ENCODE data around the gene DEFB131B. TPM values are rescaled to one million over a fixed set of nuclear protein-coding genes. Genes with fewer than 3 reads are reported as not detected.
"Not testable (repeated sequence)": the region's sequence is repeated elsewhere in the genome, so short reads cannot be mapped to it uniquely, and the experiment has no call there.

The DEFB131B gene
- total RNA-seq, 4 donors from 2014 or later = not detected

DNA sequence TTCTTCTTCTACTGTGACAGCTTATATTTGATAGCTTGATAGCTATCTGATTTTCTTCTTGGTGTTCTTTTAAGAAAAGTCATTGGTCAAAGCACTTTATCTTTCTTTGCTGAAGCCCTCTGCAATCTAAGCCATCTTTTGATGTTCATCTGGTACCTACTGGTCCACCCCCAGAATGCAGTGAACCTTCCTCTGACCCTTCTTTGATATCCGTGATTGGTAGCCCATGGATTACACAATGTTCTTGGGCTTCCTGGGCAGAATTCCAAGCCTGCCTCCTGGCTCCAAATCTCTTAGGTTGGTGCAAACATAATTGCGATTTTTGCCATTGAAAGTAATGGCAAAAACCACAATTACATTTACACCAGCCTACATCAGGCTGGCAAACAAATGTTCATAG, 2.0 kb upstream of the DEFB131B start:
- 60 to 69% methylated on average over 2 of the region's 2 CpGs for WGBS, 2 donors
- intact Hi-C loops (cut with DNase I; ENCODE audit: low total_unique reads); DNase-seq (ENCODE audit: low spot score in 2 of 2); H3K4me3 ChIP-seq (ENCODE audit: low read depth, poor library complexity, severe bottlenecking): not testable (repeated sequence)

DNA sequence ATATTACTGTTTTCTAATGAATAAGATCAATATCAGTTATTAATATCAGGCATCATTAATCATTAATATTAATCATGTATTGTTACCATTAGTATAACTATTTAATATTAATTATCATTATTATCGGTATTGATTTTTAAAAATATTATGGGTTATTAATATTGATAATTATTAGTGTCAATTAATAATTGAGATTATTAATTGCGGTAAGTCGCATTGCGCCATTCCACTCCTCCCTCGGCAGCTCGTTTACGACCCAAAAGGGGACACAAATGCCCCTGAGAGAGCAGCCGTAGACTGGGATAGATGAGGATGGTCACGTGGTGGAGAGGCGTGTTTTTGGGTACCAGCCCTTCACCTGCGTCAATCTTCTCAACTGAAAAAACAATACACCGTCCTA, 7.6 kb downstream of the DEFB131B start:
- intact Hi-C loops (cut with DNase I; ENCODE audit: low total_unique reads); DNase-seq (ENCODE audit: low spot score in 2 of 2); H3K4me3 ChIP-seq (ENCODE audit: low read depth, poor library complexity, severe bottlenecking): not testable (repeated sequence)
- 96 to 97% methylated on average over 12 of the region's 12 CpGs for WGBS, 2 donors

DNA sequence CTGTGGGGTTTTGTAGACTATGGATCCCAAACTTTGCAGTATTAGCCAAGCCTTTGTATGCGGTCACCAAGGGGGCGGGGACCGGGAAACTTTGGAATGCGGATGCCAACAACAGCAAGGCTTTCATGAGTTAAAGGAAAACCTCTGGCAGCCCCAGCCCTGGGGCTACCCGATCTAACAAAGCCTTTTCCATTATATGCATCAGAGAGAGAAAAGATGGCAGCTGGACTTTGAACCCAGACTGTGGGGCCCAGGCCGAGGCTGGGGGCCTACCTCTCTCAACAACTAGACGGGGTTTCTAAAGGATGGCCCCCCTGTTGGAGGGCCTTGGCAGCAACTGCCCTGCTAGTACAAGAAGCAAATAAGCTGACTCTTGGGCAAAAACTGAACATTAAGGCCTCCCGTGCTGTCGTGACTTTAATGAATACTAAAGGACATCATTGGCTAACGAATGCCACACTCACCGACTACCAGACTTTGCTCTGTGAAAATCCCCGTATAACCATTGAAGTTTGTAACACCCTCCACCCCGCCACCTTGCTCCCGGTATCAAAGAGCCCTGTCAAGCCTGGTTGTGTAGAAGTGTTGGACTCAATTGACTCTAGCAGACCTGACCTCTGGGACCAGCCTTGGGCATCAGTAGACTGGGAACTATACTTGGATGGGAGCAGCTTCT, 10.2 kb downstream of the DEFB131B start:
- DNase-seq (ENCODE audit: low spot score in 2 of 2); intact Hi-C loops (cut with DNase I; ENCODE audit: low total_unique reads); H3K4me3 ChIP-seq (ENCODE audit: low read depth, poor library complexity, severe bottlenecking): not testable (repeated sequence)
- WGBS, 2 donors = 87 to 93% methylated on average over 14 of the region's 14 CpGs

DNA sequence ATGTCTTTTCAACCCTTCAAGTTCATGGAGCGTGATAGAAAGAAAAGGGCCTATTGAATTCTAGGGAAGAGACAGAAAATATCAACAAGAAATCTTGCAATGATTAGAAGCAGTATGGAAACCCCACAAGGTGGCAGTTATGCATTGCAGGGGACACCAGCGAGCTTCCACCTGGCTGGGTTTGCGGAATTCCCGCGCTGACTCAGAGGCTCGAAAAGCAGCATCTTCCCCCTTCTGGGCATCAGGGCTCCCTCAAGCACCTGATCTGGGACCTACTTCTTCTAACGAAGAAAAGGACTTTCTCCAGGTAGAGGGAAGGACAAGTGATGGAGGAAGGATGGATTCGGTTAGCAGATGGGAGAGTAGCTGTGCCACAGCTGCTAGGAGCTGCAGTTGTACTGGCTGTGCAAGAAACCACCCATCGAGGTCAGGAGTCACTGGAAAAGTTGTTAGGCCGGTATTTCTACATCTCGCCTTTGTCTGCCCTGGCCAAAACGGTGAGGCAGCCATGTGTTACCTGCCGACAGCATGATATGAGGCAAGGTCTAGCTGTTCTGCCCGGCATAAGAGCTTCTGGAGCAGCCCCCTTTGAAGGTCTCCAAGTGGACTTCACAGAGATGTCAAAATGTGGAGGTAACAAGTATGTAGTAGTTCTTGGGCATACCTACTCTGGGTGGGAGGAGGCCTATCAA, 11.1 kb downstream of the DEFB131B start:
- WGBS, 2 donors = 79 to 92% methylated on average over 13 to 14 of the region's 14 CpGs
- H3K4me3 ChIP-seq (ENCODE audit: low read depth, poor library complexity, severe bottlenecking); DNase-seq (ENCODE audit: low spot score in 2 of 2); intact Hi-C loops (cut with DNase I; ENCODE audit: low total_unique reads): not testable (repeated sequence)

DNA sequence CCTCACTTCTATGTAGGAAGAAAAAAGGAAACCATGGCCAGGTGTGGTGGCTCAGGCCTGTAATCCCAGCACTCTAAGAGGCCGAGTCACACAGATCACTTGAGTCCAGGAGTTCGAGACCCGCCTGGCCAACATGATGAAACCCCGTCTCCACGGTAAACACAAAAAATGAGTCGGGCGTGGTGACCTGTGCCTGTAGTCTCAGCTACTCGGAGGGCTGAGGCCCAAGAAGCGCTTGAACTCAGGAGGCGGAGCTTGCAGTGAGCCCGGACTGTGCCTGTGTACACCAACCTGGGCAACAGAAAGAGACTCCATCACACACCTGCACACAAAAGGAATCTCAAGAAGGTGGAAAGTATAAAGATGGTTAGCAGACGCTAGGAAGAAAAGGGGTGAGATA, 17.7 kb downstream of the DEFB131B start:
- DNase-seq (ENCODE audit: low spot score in 2 of 2) = no peak
- 95 to 97% methylated on average over 12 of the region's 12 CpGs for WGBS, 2 donors
- TF ChIP-seq, protein P1, sequence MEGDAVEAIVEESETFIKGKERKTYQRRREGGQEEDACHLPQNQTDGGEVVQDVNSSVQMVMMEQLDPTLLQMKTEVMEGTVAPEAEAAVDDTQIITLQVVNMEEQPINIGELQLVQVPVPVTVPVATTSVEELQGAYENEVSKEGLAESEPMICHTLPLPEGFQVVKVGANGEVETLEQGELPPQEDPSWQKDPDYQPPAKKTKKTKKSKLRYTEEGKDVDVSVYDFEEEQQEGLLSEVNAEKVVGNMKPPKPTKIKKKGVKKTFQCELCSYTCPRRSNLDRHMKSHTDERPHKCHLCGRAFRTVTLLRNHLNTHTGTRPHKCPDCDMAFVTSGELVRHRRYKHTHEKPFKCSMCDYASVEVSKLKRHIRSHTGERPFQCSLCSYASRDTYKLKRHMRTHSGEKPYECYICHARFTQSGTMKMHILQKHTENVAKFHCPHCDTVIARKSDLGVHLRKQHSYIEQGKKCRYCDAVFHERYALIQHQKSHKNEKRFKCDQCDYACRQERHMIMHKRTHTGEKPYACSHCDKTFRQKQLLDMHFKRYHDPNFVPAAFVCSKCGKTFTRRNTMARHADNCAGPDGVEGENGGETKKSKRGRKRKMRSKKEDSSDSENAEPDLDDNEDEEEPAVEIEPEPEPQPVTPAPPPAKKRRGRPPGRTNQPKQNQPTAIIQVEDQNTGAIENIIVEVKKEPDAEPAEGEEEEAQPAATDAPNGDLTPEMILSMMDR (IDR thresholded peaks at IDR 0.05) = no peak
- TF ChIP-seq POLR2A (IDR thresholded peaks at IDR 0.05) = no peak
- intact Hi-C loops (cut with DNase I; ENCODE audit: low total_unique reads) = no loop called here
- no peak overlapping the region for H3K4me3 ChIP-seq (ENCODE audit: low read depth, poor library complexity, severe bottlenecking)

DNA sequence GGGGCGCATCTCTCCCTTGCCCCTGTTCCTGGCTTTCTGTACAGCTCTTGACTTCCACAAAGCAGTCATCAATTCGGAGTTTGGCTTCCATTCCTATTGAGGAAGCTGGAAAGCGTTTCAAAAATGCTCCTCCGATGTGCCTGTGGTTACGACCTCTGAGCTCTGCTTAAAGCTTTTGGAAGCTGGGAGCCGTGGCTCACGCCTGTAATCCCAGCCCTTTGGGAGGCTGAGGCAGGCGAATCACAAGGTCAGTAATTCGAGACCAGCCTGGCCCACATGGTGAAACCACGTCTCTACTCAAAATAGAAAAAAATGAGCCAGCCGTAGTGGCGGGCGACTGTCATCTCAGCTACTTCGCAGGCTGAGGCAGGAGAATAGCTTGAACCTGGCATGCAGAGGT, 22.9 kb downstream of the DEFB131B start:
- H3K4me3 ChIP-seq (ENCODE audit: low read depth, poor library complexity, severe bottlenecking); DNase-seq (ENCODE audit: low spot score in 2 of 2); intact Hi-C loops (cut with DNase I; ENCODE audit: low total_unique reads): not testable (repeated sequence)
- 82 to 83% methylated on average over 14 of the region's 14 CpGs for WGBS, 2 donors

DNA sequence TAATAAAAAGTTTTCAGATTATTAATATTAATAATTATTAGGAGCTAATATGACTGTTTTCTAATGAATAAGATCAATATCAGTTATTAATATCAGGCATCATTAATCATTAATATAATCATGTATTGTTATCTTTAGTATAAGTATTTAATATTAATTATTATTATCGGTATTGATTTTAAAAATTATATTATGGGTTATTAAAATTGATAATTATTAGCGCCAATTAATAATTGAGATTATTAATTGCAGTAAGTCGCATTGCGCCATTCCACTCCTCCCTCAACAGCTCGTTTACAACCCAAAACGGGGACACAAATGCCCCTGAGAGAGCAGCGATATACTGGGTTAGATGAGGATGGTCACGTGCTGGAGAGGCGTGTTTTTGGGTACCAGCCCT, 30.0 kb downstream of the DEFB131B start:
- TF ChIP-seq, protein P1 (IDR thresholded peaks at IDR 0.05) = no peak
- no peak for TF ChIP-seq POLR2A (IDR thresholded peaks at IDR 0.05)
- intact Hi-C loops (cut with DNase I; ENCODE audit: low total_unique reads) = no loop called here
- no peak overlapping the region for H3K4me3 ChIP-seq (ENCODE audit: low read depth, poor library complexity, severe bottlenecking)
- WGBS, 2 donors = 89 to 97% methylated on average over 9 of the region's 9 CpGs
- no peak for DNase-seq (ENCODE audit: low spot score in 2 of 2)

DNA sequence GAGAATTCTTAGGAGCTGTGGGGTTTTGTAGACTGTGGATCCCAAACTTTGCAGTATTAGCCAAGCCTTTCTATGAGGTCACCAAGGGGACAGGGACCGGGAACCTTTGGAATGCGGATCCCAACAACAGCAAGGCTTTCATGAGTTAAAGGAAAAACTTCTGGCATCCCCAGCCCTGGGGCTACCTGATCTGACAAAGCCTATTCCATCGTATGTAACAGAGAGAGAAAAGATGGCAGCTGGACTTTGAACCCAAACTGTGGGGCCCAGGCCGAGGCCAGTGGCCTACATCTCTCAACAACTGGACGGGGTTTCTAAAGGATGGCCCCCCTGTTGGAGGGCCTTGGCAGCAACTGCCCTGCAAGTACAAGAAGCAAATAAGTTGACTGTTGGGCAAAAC, 32.5 kb downstream of the DEFB131B start:
- H3K4me3 ChIP-seq (ENCODE audit: low read depth, poor library complexity, severe bottlenecking); DNase-seq (ENCODE audit: low spot score in 2 of 2); intact Hi-C loops (cut with DNase I; ENCODE audit: low total_unique reads): not testable (repeated sequence)
- WGBS, 2 donors = 79 to 93% methylated on average over 5 of the region's 5 CpGs

DNA sequence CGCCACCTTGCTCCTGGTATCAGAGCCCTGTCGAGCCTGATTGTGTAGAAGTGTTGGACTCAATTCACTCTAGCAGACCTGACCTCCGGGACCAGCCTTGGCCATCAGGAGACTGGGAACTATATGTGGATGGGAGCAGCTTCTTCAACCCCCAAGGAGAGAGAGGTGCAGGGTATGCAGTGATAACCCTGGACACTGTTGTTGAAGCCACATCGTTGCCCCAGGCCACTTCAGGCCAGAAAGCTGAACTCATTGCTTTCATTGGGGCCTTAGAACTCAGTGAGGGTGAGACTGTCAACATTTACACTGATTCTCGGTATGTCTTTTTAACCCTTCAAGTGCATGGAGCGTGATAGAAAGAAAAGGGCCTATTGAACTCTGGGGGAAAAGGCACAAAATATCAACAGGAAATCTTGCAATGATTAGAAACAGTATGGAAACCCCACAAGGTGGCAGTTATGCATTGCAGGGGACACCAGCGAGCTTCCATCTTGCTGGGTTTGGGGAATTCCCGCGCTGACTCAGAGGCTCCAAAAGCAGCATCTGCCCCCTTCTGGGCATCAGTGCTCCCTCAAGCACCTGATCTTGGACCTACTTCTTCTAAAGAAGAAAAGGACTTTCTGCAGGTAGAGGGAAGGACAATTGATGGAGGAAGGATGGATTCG, 33.2 kb downstream of the DEFB131B start:
- 82 to 88% methylated on average over 10 of the region's 10 CpGs for WGBS, 2 donors
- intact Hi-C loops (cut with DNase I; ENCODE audit: low total_unique reads); H3K4me3 ChIP-seq (ENCODE audit: low read depth, poor library complexity, severe bottlenecking); DNase-seq (ENCODE audit: low spot score in 2 of 2): not testable (repeated sequence)

DNA sequence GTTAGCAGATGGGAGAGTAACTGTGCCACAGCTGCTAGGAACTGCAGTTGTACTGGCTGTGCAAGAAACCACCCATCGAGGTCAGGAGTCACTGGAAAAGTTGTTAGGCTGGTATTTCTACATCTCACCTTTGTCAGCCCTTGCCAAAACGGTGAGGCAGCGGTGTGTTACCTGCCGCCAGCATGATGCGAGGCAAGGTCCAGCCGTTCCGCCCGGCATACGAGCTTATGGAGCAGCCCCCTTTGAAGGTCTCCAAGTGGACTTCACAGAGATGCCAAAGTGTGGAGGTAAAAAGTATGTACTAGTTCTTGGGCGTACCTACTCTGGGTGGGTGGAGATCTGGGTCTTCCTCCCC, 33.7 kb downstream of the DEFB131B start:
- intact Hi-C loops (cut with DNase I; ENCODE audit: low total_unique reads); H3K4me3 ChIP-seq (ENCODE audit: low read depth, poor library complexity, severe bottlenecking); DNase-seq (ENCODE audit: low spot score in 2 of 2): not testable (repeated sequence)
- WGBS, 2 donors = 67 to 79% methylated on average over 10 of the region's 10 CpGs

All from lower leg skin (tissue), 4 donors.